Activated CD4-positive, CD25-positive, alpha-beta regulatory T cell treated with anti-CD3 and anti-CD28 coated beads, Interleukin-2, amount 50 U/mL, for 24 hours (primary cell): ENCODE results near the gene CHST15.
A peak's percentile ranks its signal among the peaks of the same experiment; 100 is the strongest.
"Not testable (repeated sequence)": the region's sequence is repeated elsewhere in the genome, so short reads cannot be mapped to it uniquely, and the experiment has no call there.

Experiments used
- ATAC-seq, 2 donors: fragments of 150-1000 bp; cut with Tn5 transposase; one replicate each; pipeline ENCODE4 v1.10.0; 2021; ENCODE audit warnings: mild to moderate bottlenecking in 1 of 2, moderate library complexity in 1 of 2

The CHST15 gene

GRCh38 chr10:124041675-124042445 lies 51.5 kb downstream of the CHST15 start:
- no peak for ATAC-seq

- no peak for ATAC-seq
Observed at GRCh38 chr10:124040451-124041188, 52.8 kb downstream of the CHST15 start.

- ATAC-seq: no peak
Observed at GRCh38 chr10:124039483-124040013, 53.9 kb downstream of the CHST15 start.

- ATAC-seq: no peak
Observed at GRCh38 chr10:124037784-124038183, 55.6 kb downstream of the CHST15 start.

GRCh38 chr10:124037286-124037685 lies 56.1 kb downstream of the CHST15 start:
- no peak for ATAC-seq

- no peak for ATAC-seq
Observed at GRCh38 chr10:124036746-124037145, 56.7 kb downstream of the CHST15 start.

GRCh38 chr10:124035928-124036558 lies 57.4 kb downstream of the CHST15 start:
- peak; percentile 61 to 74 for ATAC-seq

GRCh38 chr10:124035306-124035927 lies 58.0 kb downstream of the CHST15 start:
- no peak for ATAC-seq

- not testable (repeated sequence) for ATAC-seq
Observed at GRCh38 chr10:124034576-124035305, 58.7 kb downstream of the CHST15 start.

GRCh38 chr10:124033887-124034218 lies 59.5 kb downstream of the CHST15 start:
- no peak for ATAC-seq

GRCh38 chr10:124032971-124033886 lies 60.2 kb downstream of the CHST15 start:
- ATAC-seq: no peak

- ATAC-seq: no peak
Observed at GRCh38 chr10:124032087-124032935, 61.1 kb downstream of the CHST15 start.

- ATAC-seq: no peak
Observed at GRCh38 chr10:124030492-124031110, 62.8 kb downstream of the CHST15 start.

- no peak for ATAC-seq
Observed at GRCh38 chr10:124030061-124030460, 63.3 kb downstream of the CHST15 start.

GRCh38 chr10:124029559-124029958 lies 63.8 kb downstream of the CHST15 start:
- ATAC-seq: no peak

- no peak for ATAC-seq
Observed at GRCh38 chr10:124028700-124029480, 64.5 kb downstream of the CHST15 start.

- ATAC-seq: no peak
Observed at GRCh38 chr10:124027651-124028050, 65.7 kb downstream of the CHST15 start.

GRCh38 chr10:124027031-124027611 lies 66.3 kb downstream of the CHST15 start:
- no peak for ATAC-seq

GRCh38 chr10:124026589-124026939 lies 66.8 kb downstream of the CHST15 start:
- no peak for ATAC-seq
